Right kidney (tissue), 1 donor: ENCODE results near the gene TANGO2.

Experiments
- DNase-seq: peaks from one replicate; pipeline ENCODE4 v3.0.0-alpha.2; 2016

The TANGO2 gene

GRCh38 chr22:19982991-19983578 is 37.8 kb upstream of the TANGO2 start:
- no peak for DNase-seq

GRCh38 chr22:19983741-19984140 is 37.2 kb upstream of the TANGO2 start:
- DNase-seq = no peak

- DNase-seq = no peak
These were observed 36.6 kb upstream of the TANGO2 start for GRCh38 chr22:19984201-19984753.

GRCh38 chr22:19984851-19985811 is 35.8 kb upstream of the TANGO2 start:
- DNase-seq = no peak

- DNase-seq = no peak
These were observed 34.9 kb upstream of the TANGO2 start for GRCh38 chr22:19986011-19986409.

GRCh38 chr22:19986410-19987341 is 34.2 kb upstream of the TANGO2 start:
- peak; percentile 88 for DNase-seq

GRCh38 chr22:19987394-19988306 is 33.3 kb upstream of the TANGO2 start:
- no peak for DNase-seq

- DNase-seq = no peak
These were observed 32.5 kb upstream of the TANGO2 start for GRCh38 chr22:19988331-19988808.

GRCh38 chr22:19988965-19989724 is 31.8 kb upstream of the TANGO2 start:
- DNase-seq = no peak

- no peak for DNase-seq
These were observed 31.2 kb upstream of the TANGO2 start for GRCh38 chr22:19989725-19990067.

- DNase-seq = no peak
These were observed 30.7 kb upstream of the TANGO2 start for GRCh38 chr22:19990188-19990587.

- no peak for DNase-seq
These were observed 30.1 kb upstream of the TANGO2 start for GRCh38 chr22:19990609-19991394.

GRCh38 chr22:19991395-19991644 is 29.6 kb upstream of the TANGO2 start:
- DNase-seq = no peak

- no peak for DNase-seq
These were observed 29.1 kb upstream of the TANGO2 start for GRCh38 chr22:19991645-19992451.

GRCh38 chr22:19992481-19992911 is 28.4 kb upstream of the TANGO2 start:
- DNase-seq = no peak

GRCh38 chr22:19992921-19993355 is 28.0 kb upstream of the TANGO2 start:
- DNase-seq = no peak

- DNase-seq = no peak
These were observed 27.0 kb upstream of the TANGO2 start for GRCh38 chr22:19993926-19994325.

- no peak for DNase-seq
These were observed 25.9 kb upstream of the TANGO2 start for GRCh38 chr22:19994851-19995610.
